ENCODE data around the gene CENPS.
A peak's percentile ranks its signal among the peaks of the same experiment; 100 is the strongest.

DNA sequence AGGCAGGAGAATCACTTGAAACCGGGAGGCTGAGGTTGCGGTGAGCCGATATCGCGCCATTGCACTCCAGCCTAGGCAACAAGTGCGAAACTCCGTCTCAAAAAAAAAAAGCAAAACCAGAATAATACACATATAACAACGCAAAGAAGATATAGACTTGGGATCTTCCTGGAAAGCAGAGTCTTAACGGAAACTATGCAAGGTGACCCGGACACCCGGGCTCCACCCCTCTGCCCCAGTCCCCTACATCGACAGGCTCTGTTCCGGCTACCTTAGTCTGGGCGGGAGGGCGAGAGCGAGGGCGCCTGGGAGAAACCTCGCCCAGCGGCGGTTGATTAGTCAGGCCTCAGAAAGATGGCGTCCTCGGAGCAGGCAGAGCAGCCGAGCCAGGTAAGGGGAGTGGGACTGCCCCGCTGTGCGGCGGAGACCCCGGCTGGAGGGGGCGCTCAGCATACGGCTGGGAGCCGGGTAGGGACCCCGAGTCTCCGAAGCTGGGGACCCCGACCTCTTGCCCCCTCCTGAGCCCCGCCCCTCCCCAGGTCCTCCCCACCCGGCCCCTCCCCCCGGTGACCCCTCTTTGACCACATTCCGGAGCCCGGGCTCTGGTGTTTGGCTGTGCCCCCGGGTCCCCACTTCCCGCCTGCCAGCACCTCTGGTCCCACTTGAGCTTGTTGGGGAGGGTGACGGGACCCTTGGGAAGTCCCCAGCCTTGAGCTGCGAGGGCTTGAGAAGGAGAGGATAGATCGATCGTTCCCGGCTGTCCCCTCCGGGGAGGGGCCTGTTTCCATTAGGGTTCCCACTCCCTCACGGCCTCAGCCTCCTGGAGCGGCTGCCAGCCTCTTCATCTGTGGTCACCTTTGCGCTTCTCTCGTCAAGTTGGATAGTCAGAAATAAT, 44.6 kb downstream of the CENPS start, which contains the start of gene PEX14:
- no peak for TF ChIP-seq EZH2 (IDR thresholded peaks at IDR 0.05)
- peak; percentile 88 for TF ChIP-seq POLR2AphosphoS5 (IDR thresholded peaks at IDR 0.05; ENCODE audit: borderline replicate concordance, low read depth, low read length)

All from SK-N-MC (cell line).